CD4-positive, alpha-beta T cell treated with Interleukin-17A for 4 hours (primary cell): ENCODE results near the gene PPP2R1A.
"Not testable (repeated sequence)": the region's sequence is repeated elsewhere in the genome, so short reads cannot be mapped to it uniquely, and the experiment has no call there.

Source experiments
- DNase-seq: peaks from one replicate; pipeline ENCODE4 v3.0.0-alpha.2; 2020; ENCODE audit warnings: mixed read lengths

Gene PPP2R1A

GRCh38 chr19:52265556-52265955 lies 75.7 kb downstream of the PPP2R1A start:
- DNase-seq: not testable (repeated sequence)

DNA sequence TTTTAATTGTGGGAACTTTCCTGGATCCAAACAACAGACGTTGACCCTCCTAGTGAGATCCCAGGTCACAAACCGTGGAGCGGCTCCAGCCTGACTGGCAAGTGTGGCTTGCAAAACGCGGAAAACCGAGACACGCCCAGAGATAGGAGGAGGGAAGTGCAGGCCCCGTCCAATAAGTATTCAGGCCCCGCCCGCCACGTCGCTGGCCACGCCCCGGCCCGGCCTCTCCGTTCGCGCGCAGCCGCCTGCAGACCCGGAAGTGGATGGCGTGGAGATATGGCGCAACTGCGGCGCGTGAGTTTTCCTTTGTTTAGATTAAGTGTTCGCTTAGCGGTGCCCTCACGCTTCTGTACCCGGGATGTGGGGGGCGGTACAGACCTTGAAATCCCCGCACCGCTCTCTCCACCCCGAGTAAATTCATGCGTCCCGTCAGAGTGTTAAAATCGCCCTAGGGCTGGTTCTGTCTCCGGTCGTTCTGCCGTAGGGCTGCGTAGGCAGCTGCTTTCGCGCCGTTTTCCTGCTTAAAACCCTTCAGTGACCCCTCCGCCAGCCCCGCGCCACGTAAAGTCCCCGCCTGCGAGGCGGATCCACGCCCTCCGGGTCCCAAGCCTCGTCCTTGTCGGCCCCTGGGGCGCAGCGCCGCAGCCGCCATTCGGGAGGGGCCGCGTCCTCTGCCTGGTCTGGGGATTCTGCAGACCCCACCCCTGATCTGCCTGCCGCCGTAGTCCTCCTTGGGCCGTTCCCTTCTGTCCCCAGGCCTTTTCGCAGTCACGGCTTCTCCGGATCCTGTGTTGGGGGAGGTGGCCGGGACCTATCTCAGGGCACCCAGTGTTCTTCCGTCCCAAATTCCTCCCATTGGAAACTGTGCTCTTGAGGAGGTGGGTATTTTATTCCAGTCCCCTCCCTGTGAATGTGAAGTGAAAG lies 79.7 kb downstream of the PPP2R1A start, which contains the start of gene ZNF766:
Gene ZNF766 (plus strand): TSS at position 250 of the 924 bp plus-strand sequence. CDS start 27 bp downstream, at position 277.
- DNase-seq: peak; percentile 99

DNA sequence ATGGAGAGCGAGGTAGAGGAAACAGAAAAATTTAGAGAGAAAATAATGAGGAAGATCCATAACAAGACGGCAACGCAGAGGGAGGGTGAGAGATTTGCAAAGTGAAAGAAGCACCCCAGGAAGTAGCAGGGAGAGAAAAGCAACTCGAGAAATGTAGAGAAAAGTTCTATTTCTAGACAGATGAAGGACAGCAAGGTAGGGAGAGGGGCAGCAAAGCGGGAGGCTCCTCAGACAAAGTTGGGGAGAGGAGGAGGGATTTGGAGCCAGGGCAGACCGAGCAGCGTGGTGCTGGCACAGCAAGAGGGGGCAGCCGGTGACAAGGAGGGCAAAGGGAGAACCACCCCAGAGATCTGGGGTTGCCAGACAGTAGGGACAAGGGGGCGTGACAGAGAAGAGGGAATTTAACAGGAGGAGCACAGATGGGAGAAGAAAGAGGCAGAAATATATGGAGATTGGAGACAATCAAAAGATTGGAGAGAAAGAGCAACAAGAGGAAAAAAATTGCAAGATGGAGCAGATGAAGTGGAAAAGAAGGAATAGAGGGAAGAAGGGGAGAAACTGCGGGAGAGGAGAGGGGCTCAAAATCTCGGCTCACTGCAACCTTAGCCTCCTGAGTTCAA lies 80.5 kb downstream of the PPP2R1A start:
- peak; percentile 9 for DNase-seq

DNA sequence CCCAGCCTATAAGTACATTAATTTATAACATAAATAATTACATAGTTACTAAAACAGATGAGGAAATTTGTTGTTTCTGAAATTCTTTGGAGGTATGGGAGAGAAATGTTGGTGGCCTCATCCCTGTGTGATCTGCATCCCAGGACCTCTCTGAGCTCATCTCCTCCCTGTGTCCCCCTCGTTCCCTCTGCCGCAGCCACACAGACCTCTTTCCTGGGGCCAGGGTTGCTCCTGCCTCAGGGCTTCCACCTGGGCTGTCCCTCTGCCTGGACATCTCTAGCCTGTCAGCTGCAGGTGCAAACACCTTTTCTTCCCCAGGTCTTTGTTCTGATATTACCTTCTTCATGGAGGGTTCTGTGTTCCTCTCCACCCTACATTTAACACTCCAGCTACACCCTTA lies 83.4 kb downstream of the PPP2R1A start:
- no peak for DNase-seq

DNA sequence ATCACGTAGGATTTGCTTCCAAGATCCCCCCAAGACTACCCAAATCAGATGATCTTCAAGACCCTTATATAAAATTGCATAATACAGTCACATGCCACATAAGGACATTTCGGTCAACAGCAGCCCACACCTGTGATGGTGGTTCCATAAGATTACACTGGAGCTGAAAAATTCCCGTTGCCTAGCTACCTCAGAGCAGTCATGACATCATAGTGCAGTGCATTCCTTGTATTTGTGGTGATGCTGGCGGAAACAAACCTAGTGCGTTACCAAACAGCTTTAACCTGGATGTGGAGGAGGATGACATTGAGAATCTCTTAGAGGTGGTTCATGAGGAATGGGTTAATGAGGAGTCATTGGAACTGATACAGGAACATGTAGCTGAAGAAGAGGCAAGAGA lies 84.3 kb downstream of the PPP2R1A start:
- no peak for DNase-seq

GRCh38 chr19:52275988-52276387 lies 86.1 kb downstream of the PPP2R1A start:
- DNase-seq: no peak

DNA sequence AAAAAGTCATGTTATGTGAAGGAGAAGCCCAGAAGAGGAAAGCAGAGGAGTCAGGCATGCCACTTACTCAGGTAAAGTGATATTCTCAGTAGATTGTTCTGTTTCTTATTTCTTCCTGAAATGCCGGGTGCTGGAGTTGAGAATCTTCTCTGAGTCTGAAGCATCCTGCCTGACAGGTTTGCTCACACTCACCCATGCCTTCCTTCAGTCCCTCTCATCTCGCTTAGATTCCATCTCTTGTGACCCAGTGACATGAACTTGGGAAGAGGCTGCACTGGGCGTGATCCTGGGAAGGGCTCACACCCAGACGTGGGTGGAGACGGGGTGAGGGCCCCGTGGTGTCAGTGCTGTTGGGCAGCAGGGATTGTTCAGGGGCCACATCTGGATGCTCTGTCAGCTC lies 87.6 kb downstream of the PPP2R1A start:
- no peak for DNase-seq
